ENCODE measurements around the gene PPP1R14C. TPM values are rescaled to one million over a fixed set of nuclear protein-coding genes. Genes with fewer than 3 reads are reported as not detected.

PPP1R14C gene
- total RNA-seq, 1 donor from 2014 or later, result 0.11 TPM

DNA sequence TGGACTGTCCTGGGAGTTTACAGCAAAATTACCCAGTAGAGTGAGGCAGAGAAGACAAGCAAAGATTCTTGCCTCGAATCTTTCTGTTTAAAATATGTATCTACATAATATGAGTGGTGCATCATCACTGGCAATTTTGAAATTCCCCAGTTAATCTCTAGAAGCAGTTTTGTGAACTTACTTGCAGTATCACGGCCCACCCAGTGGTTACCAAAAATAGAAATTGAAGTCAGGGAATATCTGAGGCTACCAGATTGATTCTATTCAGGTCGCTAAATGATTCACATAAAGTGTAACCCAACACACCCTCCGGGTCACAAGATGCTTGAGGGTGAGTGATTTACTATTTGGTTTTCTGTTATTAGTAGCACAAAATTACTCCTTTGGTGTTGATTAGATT, 111.9 kb downstream of the PPP1R14C start:
- Mint-ChIP-seq H3K9me3 (no peaks in the 10 kb centered on the region), H3K27me3 (peaks cover 20% of the 10 kb centered on the region), H3K4me1 (no peaks in the 10 kb centered on the region), H3K27ac (no peak overlapping the region), H3K4me3 (no peak overlapping the region), H3K36me3 (ENCODE audit: low read depth) (no peaks in the 10 kb centered on the region)
- DNase-seq (no peak), ATAC-seq (ENCODE audit: low read depth) (no peak)
- intact Hi-C loops (cut with micrococcal nuclease), result no loop called here
- POLR2A ChIA-PET, result no interaction called here
- CTCF ChIA-PET, result no interaction called here
- TF ChIP-seq, protein P1, sequence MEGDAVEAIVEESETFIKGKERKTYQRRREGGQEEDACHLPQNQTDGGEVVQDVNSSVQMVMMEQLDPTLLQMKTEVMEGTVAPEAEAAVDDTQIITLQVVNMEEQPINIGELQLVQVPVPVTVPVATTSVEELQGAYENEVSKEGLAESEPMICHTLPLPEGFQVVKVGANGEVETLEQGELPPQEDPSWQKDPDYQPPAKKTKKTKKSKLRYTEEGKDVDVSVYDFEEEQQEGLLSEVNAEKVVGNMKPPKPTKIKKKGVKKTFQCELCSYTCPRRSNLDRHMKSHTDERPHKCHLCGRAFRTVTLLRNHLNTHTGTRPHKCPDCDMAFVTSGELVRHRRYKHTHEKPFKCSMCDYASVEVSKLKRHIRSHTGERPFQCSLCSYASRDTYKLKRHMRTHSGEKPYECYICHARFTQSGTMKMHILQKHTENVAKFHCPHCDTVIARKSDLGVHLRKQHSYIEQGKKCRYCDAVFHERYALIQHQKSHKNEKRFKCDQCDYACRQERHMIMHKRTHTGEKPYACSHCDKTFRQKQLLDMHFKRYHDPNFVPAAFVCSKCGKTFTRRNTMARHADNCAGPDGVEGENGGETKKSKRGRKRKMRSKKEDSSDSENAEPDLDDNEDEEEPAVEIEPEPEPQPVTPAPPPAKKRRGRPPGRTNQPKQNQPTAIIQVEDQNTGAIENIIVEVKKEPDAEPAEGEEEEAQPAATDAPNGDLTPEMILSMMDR (IDR thresholded peaks at IDR 0.05), result no peak

DNA sequence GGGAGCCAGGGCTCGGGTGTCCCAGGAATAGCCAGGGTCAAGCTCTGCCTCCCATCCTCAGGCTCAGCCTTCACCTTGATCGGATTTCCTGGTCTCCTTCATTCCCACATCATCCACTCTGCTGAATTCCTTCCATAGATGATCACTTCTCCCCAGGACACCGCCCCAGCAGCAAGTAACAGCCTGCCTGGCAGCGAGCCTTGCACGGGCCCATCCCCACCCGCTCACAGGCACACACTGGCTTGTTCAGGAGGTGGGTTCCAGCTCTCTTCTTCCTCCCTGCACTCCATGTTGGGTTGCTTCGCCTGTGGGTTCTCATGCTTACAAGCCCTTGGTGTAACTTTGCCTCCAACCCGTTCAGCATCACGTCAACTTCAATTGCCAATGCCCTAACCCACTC, 113.0 kb downstream of the PPP1R14C start:
- DNase-seq, result no peak
- Mint-ChIP-seq H3K4me1 (no peaks in the 10 kb centered on the region), H3K36me3 (ENCODE audit: low read depth) (no peaks in the 10 kb centered on the region), H3K27me3 (peaks cover 23% of the 10 kb centered on the region), H3K27ac (no peak overlapping the region), H3K4me3 (no peak overlapping the region), H3K9me3 (no peaks in the 10 kb centered on the region)
- ATAC-seq (ENCODE audit: low read depth), result no peak
- intact Hi-C loops (cut with micrococcal nuclease), result no loop called here
- ChIA-PET POLR2A (no interaction called here), CTCF (no interaction called here)
- TF ChIP-seq, protein P1 (IDR thresholded peaks at IDR 0.05), result no peak

DNA sequence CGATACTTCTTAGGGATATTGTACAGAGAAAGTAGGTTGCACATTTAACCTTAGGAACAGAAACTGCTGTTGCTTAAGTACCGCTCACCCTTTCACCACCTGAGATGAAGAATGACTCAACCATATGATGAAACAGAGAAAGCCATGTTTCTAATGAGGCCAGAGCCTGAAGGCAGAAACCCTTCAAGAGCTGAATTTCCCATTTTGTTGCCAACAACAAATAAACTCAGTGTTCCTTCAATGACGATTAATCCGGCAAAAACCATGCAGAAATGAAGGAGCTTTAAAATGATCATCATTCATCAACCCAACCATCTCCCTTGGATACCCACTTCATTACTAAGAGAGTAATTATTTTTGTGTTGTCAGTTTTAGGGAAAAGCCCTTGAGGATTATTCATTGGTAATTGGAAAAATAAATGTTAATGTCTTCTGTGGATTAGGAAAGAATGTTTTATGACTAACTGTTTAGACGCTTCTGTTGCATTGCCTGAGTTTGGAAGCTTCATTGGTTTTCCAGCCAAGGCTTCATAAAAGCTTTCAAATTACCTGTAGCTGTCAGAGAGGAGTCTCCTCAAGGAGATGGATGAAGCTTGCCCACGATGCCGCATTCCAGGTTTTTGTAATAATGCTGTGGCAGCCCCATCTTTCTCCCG, 113.9 kb downstream of the PPP1R14C start:
- TF ChIP-seq, protein P1 (IDR thresholded peaks at IDR 0.05), result no peak
- Mint-ChIP-seq H3K4me3 (no peak overlapping the region), H3K27me3 (peaks cover 23% of the 10 kb centered on the region), H3K9me3 (no peaks in the 10 kb centered on the region), H3K36me3 (ENCODE audit: low read depth) (no peaks in the 10 kb centered on the region), H3K27ac (no peak overlapping the region), H3K4me1 (no peaks in the 10 kb centered on the region)
- ChIA-PET CTCF (no interaction called here), POLR2A (no interaction called here)
- intact Hi-C loops (cut with micrococcal nuclease), result no loop called here
- ATAC-seq (ENCODE audit: low read depth) (no peak), DNase-seq (no peak)

DNA sequence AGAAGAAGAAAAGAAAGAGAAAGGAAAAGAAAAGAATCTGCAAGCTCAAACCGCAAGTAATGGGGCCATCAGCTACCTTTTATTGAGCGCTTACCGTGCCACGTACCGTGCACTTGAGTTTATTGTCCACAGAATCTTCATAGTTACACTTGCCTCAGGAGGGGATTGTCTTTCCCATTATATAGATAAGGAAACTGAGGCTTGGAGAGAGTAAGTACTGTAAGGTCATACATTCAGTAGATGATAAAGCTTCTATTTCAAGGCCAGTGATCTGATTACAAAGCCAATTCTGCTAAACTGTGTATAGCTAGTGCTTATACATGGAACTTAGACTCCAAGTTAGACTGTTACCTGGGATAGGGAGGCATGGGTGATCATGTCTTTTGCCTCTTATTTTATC, 115.5 kb downstream of the PPP1R14C start:
- DNase-seq (no peak), ATAC-seq (ENCODE audit: low read depth) (no peak)
- TF ChIP-seq, protein P1 (IDR thresholded peaks at IDR 0.05), result no peak
- Mint-ChIP-seq H3K27ac (no peak overlapping the region), H3K4me3 (no peak overlapping the region), H3K4me1 (no peaks in the 10 kb centered on the region), H3K36me3 (ENCODE audit: low read depth) (no peaks in the 10 kb centered on the region), H3K27me3 (peaks cover 32% of the 10 kb centered on the region), H3K9me3 (no peaks in the 10 kb centered on the region)
- POLR2A ChIA-PET, result no interaction called here
- intact Hi-C loops (cut with micrococcal nuclease), result no loop called here
- CTCF ChIA-PET, result no interaction called here

DNA sequence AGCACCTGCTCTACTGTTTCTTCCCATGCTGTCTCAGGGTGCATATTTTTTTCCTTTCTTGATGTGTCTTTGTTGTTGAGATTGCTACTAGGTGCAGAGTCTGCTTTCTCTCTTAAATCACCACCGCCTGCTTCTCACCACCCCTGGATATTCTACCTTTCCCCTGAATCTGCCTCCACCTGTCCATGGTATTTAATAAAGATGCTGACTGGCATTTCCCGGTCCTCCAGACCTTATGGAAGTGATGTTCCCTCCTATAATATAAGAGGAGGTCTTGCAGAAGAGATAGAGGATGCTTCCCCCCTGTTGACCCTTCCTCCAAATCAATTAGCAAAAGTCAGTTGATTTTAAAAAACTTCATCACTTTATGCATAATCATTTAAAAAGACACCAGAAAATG, 118.1 kb downstream of the PPP1R14C start:
- no peak for DNase-seq
- H3K4me3 Mint-ChIP-seq, result no peak overlapping the region
- intact Hi-C loops (cut with micrococcal nuclease), result no loop called here
- no peaks in the 10 kb centered on the region for H3K9me3 Mint-ChIP-seq
- TF ChIP-seq, protein P1 (IDR thresholded peaks at IDR 0.05), result no peak
- H3K4me1 Mint-ChIP-seq, result no peaks in the 10 kb centered on the region
- H3K27ac Mint-ChIP-seq, result no peak overlapping the region
- CTCF ChIA-PET, result no interaction called here
- POLR2A ChIA-PET, result interaction anchor here (0.7 kb wide), 1 partner anchor 211 kb away, joined by 9 read pairs; no protein-coding TSS in a partner anchor
- peaks cover 27% of the 10 kb centered on the region for H3K27me3 Mint-ChIP-seq
- no peaks in the 10 kb centered on the region for H3K36me3 Mint-ChIP-seq (ENCODE audit: low read depth)
- ATAC-seq (ENCODE audit: low read depth), result no peak

Measured in activated B cell treated with CpG ODN at 0.5 μM for 24 hours (primary cell).